Measurements from ENCODE around the gene ZKSCAN3.
"Not testable (repeated sequence)": the region's sequence is repeated elsewhere in the genome, so short reads cannot be mapped to it uniquely, and the experiment has no call there.

Gene ZKSCAN3

DNA sequence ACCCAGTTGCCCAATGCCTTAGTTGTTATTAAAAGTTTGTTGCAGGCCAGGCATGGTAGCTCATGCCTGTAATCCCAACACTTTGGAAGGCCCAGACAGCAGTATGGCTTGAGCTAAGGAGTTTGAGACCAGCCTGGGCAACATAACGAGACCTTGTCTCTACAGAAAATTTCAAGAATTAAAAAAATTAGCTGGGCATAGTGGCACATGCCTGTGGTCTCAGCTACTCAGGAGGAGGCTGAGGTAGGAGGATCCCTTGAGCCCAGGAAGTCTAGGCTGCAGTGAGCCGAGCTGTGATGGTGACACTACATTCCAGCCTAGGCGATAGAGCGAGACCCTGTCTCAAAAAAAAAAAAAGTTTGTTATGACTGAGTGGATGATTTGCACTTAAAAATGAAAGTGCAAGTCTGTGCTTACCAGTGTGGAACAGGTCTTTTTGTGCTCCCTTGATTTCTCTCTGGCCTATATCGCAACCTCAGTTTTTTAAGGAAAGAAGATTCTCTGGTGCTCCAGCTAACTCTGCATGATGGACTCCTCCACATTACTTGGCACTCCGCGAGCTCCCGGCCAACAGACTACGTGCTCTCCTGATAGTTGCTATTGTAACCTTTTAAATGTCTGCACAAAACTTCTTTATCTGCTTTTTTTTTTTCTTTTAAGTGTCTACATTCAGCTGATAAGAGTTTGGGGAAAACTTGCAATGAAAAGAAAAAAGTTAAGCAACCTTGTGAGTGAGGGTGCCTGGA is 22.1 kb downstream of the ZKSCAN3 start:
- no peak for DNase-seq (ENCODE audit: low read depth in 1 of 2, low spot score in 1 of 2)

DNA sequence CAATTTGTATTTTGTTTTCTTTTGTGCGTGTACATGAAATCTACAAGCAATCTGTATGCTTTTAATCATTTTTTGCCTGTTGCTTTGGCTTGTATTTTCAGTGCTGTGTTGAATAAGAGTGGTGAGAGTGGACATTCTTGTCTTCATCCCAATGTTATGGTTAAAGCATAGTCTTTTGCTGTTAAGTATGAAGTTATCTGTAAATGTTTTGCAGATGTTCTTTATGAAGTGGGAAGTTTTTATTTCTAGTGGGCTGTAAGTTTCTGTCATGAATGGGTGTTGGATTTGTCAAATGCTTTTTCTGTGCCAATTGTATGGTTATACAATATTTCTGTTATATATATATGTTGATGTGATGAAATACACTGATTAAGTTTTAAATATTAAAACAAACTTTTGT is 24.2 kb downstream of the ZKSCAN3 start:
- DNase-seq (ENCODE audit: low read depth in 1 of 2, low spot score in 1 of 2), result no peak

DNA sequence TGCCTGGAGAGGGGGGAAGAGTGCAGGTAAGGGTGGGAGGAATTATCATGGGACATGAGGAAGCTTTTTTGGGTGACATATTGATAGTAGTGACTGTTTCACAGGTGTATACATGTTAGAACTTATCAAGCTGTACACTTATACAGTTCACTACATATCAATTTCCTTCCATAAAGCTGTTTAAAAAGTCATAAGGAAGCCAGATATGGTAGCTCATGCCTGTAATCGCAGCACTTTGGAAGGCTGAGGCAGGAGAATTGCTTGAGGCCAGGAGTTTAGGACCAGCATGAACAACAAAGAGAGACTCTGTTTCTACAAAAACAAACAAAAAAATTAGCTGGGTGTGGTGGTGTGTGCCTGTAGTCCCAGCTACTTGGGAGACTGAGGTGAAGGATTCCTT is 28.1 kb downstream of the ZKSCAN3 start:
- no peak for DNase-seq (ENCODE audit: low read depth in 1 of 2, low spot score in 1 of 2)

DNA sequence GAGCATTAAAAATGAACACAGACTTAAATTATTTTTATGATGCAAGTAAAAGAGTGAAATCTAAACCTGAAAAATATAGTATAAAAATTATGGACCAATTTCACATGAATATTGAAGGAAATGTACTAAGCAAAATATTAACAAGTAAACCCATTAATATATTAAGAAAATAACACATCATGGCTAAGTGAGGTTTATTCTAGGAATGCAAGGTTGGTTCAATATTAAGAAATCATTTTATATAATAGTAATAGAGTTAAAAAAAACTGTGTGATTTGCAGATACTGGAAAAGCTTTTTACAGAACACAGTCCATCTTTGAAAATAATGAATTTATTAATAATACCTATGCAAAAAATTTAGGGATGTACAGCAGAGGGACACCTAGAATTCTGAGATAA is 28.9 kb downstream of the ZKSCAN3 start:
- no peak for DNase-seq (ENCODE audit: low read depth in 1 of 2, low spot score in 1 of 2)

DNA sequence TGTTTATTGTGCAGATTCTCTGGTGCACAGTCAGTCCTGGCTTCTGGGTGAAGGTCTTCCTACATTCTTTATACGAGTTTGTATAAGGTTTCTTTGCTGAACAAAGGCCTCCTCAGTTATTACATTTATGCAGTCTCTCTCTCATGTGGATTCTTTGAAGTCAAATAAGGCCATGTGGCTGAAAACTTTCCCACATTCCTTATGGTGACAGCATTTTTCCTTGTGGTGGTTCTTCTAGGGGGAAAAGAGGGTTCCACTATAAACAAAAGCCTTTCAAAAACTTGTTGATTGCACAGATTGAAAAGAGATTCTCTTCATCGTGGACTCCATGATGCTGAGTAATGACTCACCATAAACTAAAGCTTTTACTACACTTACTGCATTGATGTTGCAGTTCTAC is 30.6 kb downstream of the ZKSCAN3 start:
- DNase-seq (ENCODE audit: low read depth in 1 of 2, low spot score in 1 of 2), result no peak

DNA sequence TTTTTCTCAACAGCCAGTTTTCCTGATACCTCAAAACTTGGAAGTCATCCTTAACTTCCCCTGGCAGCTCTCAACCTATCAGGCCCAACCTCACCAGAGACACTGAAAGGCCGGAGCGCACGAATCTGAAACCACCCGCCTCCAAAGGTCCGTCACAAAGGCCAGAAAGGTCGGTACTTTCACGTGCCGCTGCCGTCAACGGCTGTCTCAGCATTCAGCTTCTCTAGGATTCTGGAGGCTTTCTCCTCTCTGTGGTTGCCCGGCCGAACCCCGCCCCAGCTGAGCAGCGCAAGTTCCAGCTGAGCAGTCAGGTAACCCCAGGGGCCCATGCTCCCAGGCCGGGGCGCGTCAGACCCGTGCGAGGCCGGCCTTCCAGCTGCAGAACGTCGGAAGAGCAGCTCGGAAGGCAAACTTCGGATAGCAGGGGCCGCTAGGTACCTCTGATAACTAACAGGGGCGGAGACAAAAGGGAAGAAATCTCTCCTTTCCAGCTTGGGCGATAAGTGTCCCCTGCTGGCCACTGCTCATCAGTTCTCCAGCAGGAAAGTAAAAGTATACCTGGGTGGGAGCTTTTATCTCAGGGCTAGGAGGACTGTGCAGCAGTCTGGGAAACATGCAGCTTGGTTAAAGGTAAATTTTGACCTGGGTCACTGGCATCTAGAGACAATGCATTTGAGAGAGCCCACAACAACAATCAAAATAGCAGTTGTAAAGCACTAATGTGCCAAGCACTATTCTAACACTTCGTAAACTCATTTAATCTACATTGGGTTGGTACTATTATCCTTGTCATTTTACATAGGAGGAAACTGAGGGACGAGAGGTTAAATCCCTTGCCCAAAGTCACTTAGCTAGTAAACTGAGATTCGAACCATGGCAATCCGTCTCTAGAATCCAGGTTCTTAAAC is 33.7 kb downstream of the ZKSCAN3 start:
- DNase-seq (ENCODE audit: low read depth in 1 of 2, low spot score in 1 of 2), result peak in 1 of 2 donors; percentile 14

DNA sequence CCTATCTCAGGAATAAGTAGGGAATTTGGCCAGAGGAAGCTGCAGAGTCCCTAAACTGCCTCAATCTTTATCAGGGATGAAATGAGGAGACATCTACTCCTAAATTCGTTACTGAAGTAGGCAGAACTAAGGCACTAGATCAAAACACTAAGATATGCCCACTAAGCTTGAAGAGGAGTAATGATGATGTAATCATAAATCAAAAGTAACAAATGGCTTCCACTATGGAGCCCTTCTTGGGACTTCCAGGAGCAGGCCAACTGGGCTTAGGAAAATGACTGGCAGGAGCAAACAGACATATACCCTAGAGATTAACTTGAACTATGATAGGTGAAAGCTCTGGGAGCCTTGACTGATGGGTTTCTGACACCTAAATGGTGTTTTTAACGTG is 34.4 kb downstream of the ZKSCAN3 start:
- no peak for DNase-seq (ENCODE audit: low read depth in 1 of 2, low spot score in 1 of 2)

DNA sequence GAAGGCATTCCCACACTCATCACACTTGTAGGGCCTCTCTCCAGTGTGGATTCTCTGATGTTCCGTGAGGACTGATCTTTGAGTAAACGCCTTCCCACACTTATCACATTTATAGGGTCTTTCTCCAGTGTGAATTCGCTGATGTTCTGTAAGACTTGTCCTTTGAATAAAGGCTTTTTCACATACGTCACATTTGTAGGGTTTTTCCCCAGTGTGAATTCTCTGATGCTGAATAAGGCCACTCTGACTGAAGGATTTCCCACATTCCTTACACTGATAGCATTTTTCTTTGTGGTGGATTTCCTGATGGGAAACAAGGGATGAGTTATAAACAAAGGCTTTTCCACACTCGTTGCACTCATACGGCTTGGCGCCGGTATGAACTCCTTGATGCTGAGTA is 40.9 kb downstream of the ZKSCAN3 start:
- no peak for DNase-seq (ENCODE audit: low read depth in 1 of 2, low spot score in 1 of 2)

DNA sequence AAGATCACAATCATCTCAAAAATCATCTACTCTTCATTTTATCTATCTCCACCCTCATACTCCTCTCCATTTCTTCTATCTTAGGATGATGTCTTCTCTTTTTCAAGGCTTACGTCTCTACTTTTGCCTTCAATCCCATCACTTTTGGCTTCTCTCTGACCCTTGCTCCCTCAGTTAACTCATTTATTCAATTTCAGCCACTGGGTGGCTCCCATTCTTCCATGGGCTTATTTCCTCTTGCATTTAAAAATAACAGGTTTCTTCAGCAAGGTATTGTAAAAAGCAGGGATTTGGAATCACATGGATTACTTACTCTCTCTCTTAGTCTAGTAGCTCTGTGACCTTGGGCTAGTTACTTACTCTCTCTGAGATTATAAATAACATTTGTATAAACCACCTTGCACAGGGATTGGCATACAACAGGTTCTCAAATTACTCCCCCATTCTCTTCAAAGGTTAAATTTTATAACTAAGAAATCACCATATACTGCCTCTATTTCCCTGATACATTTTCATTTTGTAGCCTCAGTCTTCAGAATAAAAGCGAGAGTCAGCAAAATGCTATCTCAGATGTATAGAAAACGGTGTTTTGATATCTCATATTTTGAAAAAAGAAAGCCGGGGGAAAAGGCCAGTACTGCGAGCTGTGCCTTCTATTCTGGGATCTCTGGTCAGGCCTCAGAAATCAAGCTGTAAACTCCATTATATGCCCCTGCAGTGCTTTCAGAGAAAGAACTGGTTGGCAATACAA is 44.3 kb downstream of the ZKSCAN3 start:
- no peak for DNase-seq (ENCODE audit: low read depth in 1 of 2, low spot score in 1 of 2)

DNA sequence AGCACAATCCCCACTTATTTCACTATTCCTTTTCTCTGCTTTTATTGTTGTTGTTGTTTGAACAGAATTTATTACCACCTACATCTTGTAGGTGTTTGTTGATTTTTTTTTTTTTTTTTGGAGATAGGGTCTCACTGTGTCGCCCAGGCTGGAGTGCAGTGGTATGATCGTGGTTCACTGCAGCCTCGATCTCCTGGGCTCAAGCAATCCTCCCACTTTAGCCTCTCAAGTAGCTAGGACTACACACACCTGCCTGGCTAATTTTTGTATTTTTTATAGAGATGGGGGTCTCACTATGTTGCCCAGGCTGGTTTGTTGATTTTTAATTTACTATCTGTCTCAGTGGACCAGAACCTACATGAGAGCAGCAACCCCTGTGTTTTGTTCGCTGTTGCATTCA is 46.2 kb downstream of the ZKSCAN3 start:
- no peak for DNase-seq (ENCODE audit: low read depth in 1 of 2, low spot score in 1 of 2)

DNA sequence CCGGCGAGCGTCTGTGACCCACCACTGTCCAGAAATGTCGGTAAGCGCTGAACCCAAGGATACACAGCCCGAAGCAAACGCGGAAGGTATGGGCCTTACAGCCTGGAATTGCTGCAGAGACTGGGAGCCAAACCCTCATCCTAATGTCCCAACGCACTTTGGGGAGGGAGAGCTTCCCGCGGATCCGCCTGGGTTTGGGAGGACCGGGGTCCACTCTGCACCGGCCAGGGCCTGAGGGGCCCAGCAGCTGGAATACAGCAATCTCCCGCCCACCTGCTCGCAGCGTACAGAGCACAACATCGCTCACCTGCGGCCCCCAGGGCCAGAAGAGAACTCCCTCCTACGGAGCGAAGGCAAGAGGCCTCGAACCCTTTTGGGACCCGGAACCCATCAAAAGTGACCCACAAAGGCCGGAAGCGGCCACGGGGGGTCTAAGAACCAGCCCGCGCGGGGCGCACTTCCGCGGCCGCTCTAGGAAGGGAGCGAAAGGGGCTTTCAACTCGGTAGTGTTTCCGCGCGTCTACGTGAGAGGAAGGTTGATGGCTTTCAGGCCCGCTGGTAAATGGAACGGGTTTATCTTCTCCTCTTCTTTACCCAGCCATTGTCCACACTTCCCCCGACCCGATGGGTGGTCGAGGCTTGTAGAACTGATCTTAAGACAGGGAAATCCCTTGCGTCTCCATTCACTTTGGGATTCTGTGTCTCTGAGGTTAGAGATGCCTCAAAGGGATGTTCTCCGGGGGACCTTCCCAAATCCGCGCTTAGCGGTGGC is 49.8 kb downstream of the ZKSCAN3 start, which contains the start of gene ZSCAN12:
Gene ZSCAN12, minus strand, starts transcription at position 398 of the 772 bp plus-strand sequence. CDS start 1,342 bp downstream, outside the sequence.
- peak; percentile 60 to 80 for DNase-seq (ENCODE audit: low read depth in 1 of 2, low spot score in 1 of 2)

DNA sequence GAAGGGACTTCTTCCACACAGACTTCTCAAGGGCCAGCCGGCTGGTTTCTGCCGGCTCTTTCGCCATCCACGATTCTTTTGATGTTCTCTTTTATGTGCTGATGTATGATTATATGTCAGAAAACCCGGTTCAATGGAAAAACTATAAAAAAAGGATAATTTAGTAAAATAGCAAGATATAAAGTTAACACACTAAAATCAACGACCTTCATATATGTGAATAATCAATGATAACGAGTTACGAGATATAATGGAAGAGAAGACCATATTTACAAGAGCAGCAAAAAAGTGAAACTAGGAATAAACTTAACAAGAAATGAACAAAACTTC is 50.3 kb downstream of the ZKSCAN3 start:
- no peak for DNase-seq (ENCODE audit: low read depth in 1 of 2, low spot score in 1 of 2)

DNA sequence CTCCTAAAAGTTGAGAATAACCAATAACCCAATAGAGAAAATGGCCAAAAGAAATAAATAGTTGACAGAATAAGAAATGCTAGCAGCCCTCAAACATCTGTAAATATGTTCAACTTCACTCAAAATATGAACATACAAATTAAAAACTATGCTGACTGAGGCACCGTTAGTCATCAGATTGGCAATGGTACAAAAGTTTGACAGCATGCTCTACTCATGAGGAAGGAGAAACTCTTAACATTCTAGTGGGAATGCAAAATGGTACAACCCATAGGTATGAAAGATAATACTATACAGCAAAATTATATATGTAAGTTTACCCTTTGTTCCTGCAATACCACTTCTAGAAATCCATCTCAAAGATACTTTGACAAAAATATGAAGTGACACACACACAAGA is 51.4 kb downstream of the ZKSCAN3 start:
- no peak for DNase-seq (ENCODE audit: low read depth in 1 of 2, low spot score in 1 of 2)

DNA sequence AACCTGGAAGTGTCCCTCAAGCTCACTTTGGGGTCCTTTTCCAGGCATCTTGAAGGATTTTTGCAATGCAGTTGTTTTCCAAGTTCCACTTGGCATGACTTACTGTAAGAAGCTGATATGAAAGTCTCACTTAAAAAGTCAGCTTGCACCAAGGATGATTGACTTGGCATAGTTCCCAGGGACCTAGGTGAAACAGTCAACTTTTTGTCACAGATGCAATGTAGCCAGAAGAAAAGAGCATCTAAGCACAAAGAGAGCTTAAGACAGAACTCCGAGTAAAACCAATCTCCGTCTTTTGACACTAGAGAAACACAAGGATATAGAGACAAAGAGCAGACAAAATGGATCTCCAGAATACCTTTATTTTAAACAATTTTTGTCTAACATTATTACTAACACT is 52.5 kb downstream of the ZKSCAN3 start:
- DNase-seq (ENCODE audit: low read depth in 1 of 2, low spot score in 1 of 2), result no peak

DNA sequence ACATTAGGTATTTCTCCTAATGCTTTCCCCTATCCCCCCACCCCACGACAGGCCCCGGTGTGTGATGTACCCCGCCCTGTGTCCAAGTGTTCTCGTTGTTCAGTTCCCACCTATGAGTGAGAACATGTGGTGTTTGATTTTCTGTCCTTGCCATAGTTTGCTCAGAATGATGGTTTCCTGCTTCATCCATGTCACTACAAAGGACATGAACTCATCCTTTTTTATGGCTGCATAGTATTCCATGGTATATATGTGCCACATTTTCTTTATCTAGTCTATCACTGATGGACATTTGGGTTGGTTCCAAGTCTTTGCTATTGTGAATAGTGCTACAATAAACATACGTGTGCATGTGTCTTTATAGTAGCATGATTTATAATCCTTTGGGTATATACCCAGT is 54.2 kb downstream of the ZKSCAN3 start:
- not testable (repeated sequence) for DNase-seq (ENCODE audit: low read depth in 1 of 2, low spot score in 1 of 2)

DNA sequence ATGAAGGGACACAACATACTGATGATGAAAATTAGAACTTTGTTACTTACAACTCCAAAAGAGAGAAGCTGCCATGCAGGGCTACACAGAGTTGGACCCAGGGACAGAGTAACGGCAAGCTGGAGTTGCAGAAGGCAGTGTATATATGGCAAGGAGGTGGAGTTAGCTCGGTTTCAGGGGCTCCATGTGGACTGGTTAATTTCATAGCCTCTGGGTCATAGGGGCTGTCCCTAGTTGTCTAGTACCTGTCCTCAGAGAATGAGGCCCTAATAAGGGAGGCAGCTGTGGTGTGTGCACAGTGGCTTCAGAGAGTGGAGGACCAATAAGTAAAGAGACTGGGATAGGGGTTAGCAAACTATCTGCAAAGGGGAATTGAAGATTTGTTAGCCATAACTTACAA is 57.7 kb downstream of the ZKSCAN3 start:
- no peak for DNase-seq (ENCODE audit: low read depth in 1 of 2, low spot score in 1 of 2)

DNA sequence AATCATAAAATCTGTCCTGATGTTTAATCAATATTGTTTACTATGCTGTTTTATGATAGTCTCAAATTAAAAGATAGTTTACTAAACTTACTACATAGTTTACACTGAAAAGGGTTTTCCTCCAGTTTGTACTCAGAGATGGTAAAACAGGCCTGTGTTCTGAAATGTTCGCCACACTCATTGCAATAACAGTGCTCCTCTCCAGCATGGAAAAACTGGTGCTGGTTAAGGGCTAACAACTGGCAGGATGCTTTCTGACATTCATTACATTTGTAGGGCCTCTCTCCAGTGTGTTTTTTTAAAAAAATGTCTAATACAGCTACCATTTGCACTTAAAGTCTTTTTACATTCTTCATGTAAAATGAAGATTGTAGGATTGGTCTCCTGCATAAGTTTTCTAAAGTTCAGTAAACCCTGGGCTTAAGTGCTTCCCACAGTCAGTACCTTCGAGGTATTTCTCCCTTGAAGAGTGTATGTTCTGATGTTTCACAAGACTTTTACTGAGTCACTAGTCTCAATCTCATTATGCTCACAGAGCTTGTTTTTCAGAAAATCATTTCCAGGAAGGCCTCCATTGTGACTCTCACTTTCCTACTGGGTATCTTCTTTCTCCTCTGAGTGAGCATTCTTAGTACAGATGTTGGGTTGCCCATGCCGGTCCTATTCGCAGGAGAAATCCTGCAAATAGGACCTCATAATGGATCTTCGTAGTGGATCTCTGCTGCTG is 58.5 kb downstream of the ZKSCAN3 start:
- DNase-seq (ENCODE audit: low read depth in 1 of 2, low spot score in 1 of 2), result no peak

DNA sequence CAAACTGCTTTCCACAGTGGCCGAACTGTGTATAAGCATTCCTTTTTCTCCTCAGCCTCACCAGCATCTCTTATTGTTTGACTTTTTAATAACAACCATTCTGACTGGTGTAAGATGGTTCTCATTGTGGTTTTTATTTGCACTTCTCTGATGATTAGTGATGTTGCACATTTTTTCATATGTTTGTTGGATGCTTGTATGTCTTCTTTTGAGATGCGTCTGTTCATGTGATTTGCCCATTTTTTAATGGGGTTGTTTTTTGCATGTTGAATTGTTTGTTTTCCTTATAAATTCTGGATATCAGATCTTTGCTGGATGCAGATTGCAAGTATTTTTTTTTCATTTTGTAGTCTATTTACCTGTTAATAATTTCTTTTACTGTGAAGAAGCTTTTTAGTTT is 61.0 kb downstream of the ZKSCAN3 start:
- DNase-seq (ENCODE audit: low read depth in 1 of 2, low spot score in 1 of 2), result no peak

DNA sequence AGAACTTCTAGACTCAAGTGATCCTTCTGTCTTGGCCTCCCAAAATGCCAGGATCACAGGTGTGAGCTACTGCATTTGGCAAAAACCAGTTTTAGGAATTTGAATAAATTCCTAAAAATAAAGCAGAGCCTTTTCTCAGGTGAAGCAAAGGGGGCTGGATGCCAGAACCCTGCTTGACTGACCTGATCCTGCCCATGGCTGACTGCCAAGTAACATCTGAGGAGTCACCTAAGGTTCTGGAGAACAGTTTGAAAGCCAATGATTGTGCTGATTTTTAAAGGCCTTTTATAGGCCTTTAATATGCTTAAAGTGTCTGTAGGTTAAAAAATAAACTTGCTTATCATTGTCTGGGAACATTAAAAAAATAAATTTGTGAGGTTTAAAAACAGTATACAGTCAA is 63.9 kb downstream of the ZKSCAN3 start:
- no peak for DNase-seq (ENCODE audit: low read depth in 1 of 2, low spot score in 1 of 2)

Data from stimulated activated CD4-positive, alpha-beta T cell treated with anti-CD3 and anti-CD28 coated beads, Interleukin-15, amount 100 ng/mL, for 1 hour (primary cell).